ENCODE data around the gene C11orf87. TPM values are rescaled to one million over a fixed set of nuclear protein-coding genes. Genes with fewer than 3 reads are reported as not detected.
A peak's percentile ranks its signal among the peaks of the same experiment; 100 is the strongest.

C11orf87 gene
- total and polyA plus RNA-seq, 9 of the 15 experiments (the other 6 are each of a cell fraction or from before 2014, with no cell fraction given), result not detected

DNA sequence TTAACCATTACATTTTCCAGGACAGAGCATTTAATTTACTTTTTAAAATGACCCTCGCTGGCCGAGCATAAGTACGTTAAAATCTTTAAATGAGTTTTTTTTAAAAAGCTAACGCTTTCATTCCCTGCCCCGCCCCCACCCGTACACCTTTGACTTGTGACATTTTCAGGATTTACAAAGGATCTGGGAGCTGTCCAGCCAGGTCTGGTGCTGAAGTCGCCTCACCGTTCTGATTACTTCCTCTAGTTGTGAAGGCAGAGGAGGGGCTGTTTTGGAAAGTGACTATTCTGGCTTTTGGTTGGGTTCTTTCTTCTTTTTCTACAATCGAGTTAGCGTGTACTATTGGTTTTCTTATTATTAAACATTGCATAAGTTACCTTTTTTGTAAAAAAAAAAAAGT lies 2.9 kb downstream of the C11orf87 start:
- intact Hi-C loops (cut with micrococcal nuclease), result no loop called here
- WGBS (ENCODE audit: insufficient coverage, low coverage, missing lambda C conversion rate), result under 1% methylated on average over 9 of the region's 10 CpGs
- CTCF ChIA-PET (ENCODE audit: low intra/inter-chr PET ratio), result no interaction called here
- no peak for TF ChIP-seq ZNF140 (CRISPR knock-in tag; IDR thresholded peaks at IDR 0.05)
- TF ChIP-seq, protein P1, sequence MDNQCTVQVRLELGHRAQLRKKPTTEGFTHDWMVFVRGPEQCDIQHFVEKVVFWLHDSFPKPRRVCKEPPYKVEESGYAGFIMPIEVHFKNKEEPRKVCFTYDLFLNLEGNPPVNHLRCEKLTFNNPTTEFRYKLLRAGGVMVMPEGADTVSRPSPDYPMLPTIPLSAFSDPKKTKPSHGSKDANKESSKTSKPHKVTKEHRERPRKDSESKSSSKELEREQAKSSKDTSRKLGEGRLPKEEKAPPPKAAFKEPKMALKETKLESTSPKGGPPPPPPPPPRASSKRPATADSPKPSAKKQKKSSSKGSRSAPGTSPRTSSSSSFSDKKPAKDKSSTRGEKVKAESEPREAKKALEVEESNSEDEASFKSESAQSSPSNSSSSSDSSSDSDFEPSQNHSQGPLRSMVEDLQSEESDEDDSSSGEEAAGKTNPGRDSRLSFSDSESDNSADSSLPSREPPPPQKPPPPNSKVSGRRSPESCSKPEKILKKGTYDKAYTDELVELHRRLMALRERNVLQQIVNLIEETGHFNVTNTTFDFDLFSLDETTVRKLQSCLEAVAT (IDR thresholded peaks at IDR 0.05), result no peak
- peak; percentile 83 for TF ChIP-seq MIER1 (IDR thresholded peaks at IDR 0.05; ENCODE audit: low read depth)
- TF ChIP-seq, protein P2, sequence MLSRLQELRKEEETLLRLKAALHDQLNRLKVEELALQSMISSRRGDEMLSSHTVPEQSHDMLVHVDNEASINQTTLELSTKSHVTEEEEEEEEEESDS (CRISPR knock-in tag; IDR thresholded peaks at IDR 0.05), result no peak
- 0 out of 2 replicates have a peak, but pooled peaks have one; percentile 47 for TF ChIP-seq PRMT5 (CRISPR knock-in tag; IDR thresholded peaks at IDR 0.05)
- TF ChIP-seq, protein P3, sequence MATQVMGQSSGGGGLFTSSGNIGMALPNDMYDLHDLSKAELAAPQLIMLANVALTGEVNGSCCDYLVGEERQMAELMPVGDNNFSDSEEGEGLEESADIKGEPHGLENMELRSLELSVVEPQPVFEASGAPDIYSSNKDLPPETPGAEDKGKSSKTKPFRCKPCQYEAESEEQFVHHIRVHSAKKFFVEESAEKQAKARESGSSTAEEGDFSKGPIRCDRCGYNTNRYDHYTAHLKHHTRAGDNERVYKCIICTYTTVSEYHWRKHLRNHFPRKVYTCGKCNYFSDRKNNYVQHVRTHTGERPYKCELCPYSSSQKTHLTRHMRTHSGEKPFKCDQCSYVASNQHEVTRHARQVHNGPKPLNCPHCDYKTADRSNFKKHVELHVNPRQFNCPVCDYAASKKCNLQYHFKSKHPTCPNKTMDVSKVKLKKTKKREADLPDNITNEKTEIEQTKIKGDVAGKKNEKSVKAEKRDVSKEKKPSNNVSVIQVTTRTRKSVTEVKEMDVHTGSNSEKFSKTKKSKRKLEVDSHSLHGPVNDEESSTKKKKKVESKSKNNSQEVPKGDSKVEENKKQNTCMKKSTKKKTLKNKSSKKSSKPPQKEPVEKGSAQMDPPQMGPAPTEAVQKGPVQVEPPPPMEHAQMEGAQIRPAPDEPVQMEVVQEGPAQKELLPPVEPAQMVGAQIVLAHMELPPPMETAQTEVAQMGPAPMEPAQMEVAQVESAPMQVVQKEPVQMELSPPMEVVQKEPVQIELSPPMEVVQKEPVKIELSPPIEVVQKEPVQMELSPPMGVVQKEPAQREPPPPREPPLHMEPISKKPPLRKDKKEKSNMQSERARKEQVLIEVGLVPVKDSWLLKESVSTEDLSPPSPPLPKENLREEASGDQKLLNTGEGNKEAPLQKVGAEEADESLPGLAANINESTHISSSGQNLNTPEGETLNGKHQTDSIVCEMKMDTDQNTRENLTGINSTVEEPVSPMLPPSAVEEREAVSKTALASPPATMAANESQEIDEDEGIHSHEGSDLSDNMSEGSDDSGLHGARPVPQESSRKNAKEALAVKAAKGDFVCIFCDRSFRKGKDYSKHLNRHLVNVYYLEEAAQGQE (IDR thresholded peaks at IDR 0.05; ENCODE audit: borderline replicate concordance), result peak; percentile 97
- TF ChIP-seq, protein P3 (CRISPR knock-in tag; IDR thresholded peaks at IDR 0.05; ENCODE audit: low read depth), result peak; percentile 89
- TF ChIP-seq, protein P4, sequence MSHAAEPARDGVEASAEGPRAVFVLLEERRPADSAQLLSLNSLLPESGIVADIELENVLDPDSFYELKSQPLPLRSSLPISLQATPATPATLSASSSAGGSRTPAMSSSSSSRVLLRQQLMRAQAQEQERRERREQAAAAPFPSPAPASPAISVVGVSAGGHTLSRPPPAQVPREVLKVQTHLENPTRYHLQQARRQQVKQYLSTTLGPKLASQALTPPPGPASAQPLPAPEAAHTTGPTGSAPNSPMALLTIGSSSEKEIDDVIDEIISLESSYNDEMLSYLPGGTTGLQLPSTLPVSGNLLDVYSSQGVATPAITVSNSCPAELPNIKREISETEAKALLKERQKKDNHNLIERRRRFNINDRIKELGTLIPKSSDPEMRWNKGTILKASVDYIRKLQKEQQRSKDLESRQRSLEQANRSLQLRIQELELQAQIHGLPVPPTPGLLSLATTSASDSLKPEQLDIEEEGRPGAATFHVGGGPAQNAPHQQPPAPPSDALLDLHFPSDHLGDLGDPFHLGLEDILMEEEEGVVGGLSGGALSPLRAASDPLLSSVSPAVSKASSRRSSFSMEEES (CRISPR knock-in tag; IDR thresholded peaks at IDR 0.05), result no peak
- no peak for TF ChIP-seq TEAD4 (IDR thresholded peaks at IDR 0.05; ENCODE audit: low read length)
- no peak for TF ChIP-seq TEAD4 (CRISPR knock-in tag; IDR thresholded peaks at IDR 0.05; ENCODE audit: borderline replicate concordance)
- peak; percentile 94 for TF ChIP-seq EHMT2 (IDR thresholded peaks at IDR 0.05)
- no peak for TF ChIP-seq ESRRB (CRISPR knock-in tag; IDR thresholded peaks at IDR 0.05; ENCODE audit: borderline replicate concordance)

More for the DNA sequence above, 2.9 kb downstream of the C11orf87 start:
- Histone ChIP-seq H3K27me3 (ENCODE audit: control insufficient read depth in 2 of 2, insufficient read depth in 2 of 2, low read length in 2 of 2) (no peaks in the 10 kb centered on the region; a peak in 1 of 5 replicates), H3K4me1 (replicated peaks in 1 of 2; ENCODE audit: control insufficient read depth in 2 of 2, insufficient read depth in 2 of 2, low read length in 2 of 2) (peaks cover 0 to 11% of the 10 kb centered on the region in 2 experiments; a peak in 1 of 5 replicates), H3K4me3 (no peak overlapping the region), H4K20me1 (replicated peaks; ENCODE audit: control insufficient read depth, insufficient read depth, low read length) (no peaks in the 10 kb centered on the region), H3K9ac (ENCODE audit: insufficient read depth in 1 of 2, low read depth in 2 of 2, low read length in 2 of 2) (no peak overlapping the region), H3K9me1 (ENCODE audit: control insufficient read depth, insufficient read depth, low read length) (no peaks in the 10 kb centered on the region), H3K27ac (ENCODE audit: extremely low read depth, low read depth, low read length) (no peak overlapping the region), H2AFZ (ENCODE audit: low read depth, low read length) (no peak overlapping the region), H3K9me3 (replicated peaks; ENCODE audit: control insufficient read depth, insufficient read depth, low read depth, low read length) (no peaks in the 10 kb centered on the region), H3K36me3 (ENCODE audit: control insufficient read depth, insufficient read depth, low read length) (no peaks in the 10 kb centered on the region), H3K4me2 (ENCODE audit: insufficient read depth, low read length) (no peak overlapping the region), H3K79me2 (ENCODE audit: control insufficient read depth, insufficient read depth, low read length) (no peaks in the 10 kb centered on the region)
- BruUV-seq (replicated peaks), result no TSS peak
- POLR2A ChIA-PET, result no interaction called here
- DNase-seq (ENCODE audit: extremely low read depth in 1 of 4, low spot score in 3 of 4) (peak; percentile 16 to 47 (median 20)), FAIRE-seq (no peak), ATAC-seq (no peak)
- in situ Hi-C loops (cut with MboI), result no loop called here

Measured in K562 (cell line).